HepG2 (cell line): Measurements from ENCODE around the gene TLCD1. TPM values are rescaled to one million over a fixed set of nuclear protein-coding genes. Genes with fewer than 3 reads are reported as not detected.

Experiments
- ARID3A ChIP-seq: IDR thresholded peaks from 2 replicates; pipeline ENCODE4 v1.6.1; 2012; ENCODE audit warnings: low read depth, low read length, improper control_type of control experiment
- ATF7 ChIP-seq, 2 experiments: fragments of 450-650 bp in 1 of 2; sonication (generic) in 1 of 2; formaldehyde crosslinking in 1 of 2; IDR thresholded peaks; 2 replicates each; pipeline versions ENCODE4 v1.4.0 to v1.6.1; 2016 to 2020; ENCODE audit warnings: antibody characterized with exemption in 1 of 2, mild to moderate bottlenecking in 1 of 2, missing genetic modification reagents in 1 of 2
- BCLAF1 ChIP-seq: fragments of 450-650 bp; IDR thresholded peaks from 2 replicates; pipeline ENCODE4 v1.6.1; 2017; ENCODE audit warnings: mild to moderate bottlenecking
- DMTF1 ChIP-seq: sonication (generic); formaldehyde crosslinking; IDR thresholded peaks from 2 replicates; pipeline ENCODE4 v1.4.0; 2020; ENCODE audit warnings: mild to moderate bottlenecking, missing genetic modification reagents
- FOXA3 ChIP-seq: IDR thresholded peaks from 2 replicates; pipeline ENCODE4 v1.6.1; 2016; ENCODE audit warnings: missing genetic modification reagents, missing compliant biosample characterization
- HNF1B ChIP-seq: sonication (generic); formaldehyde crosslinking; IDR thresholded peaks from 2 replicates; pipeline ENCODE4 v1.5.1; 2020; ENCODE audit warnings: mild to moderate bottlenecking, moderate library complexity, missing genetic modification reagents
- RBAK ChIP-seq: sonication (generic); formaldehyde crosslinking; IDR thresholded peaks from 2 replicates; pipeline ENCODE4 v1.5.1; 2020; ENCODE audit warnings: mild to moderate bottlenecking, missing genetic modification reagents
- RFX3 ChIP-seq: IDR thresholded peaks from 2 replicates; pipeline ENCODE4 v1.6.1; 2016; ENCODE audit warnings: missing biosample characterization, missing genetic modification reagents
- RNF2 ChIP-seq: fragments of 450-650 bp; conservative IDR thresholded peaks from 2 replicates; pipeline ENCODE4 v1.6.1; 2016; ENCODE audit warnings: low read depth
- SALL2 ChIP-seq: sonication (generic); formaldehyde crosslinking; IDR thresholded peaks from 2 replicates; pipeline ENCODE4 v1.8.1; 2023; ENCODE audit warnings: mild to moderate bottlenecking, missing genetic modification reagents, inconsistent platforms
- ZNF335 ChIP-seq: sonication (generic); formaldehyde crosslinking; IDR thresholded peaks from 2 replicates; pipeline ENCODE4 v1.4.0; 2020; ENCODE audit warnings: missing genetic modification reagents
- ZNF414 ChIP-seq: sonication (generic); formaldehyde crosslinking; IDR thresholded peaks from 2 replicates; pipeline ENCODE4 v1.5.0; 2020; ENCODE audit warnings: missing genetic modification reagents
- ZNF512B ChIP-seq: sonication (generic); formaldehyde crosslinking; IDR thresholded peaks from 2 replicates; pipeline ENCODE4 v1.5.1; 2020; ENCODE audit warnings: missing genetic modification reagents, mild to moderate bottlenecking, borderline replicate concordance
- ZNF737 ChIP-seq: sonication (generic); formaldehyde crosslinking; IDR thresholded peaks from 2 replicates; pipeline ENCODE4 v1.5.0; 2020; ENCODE audit warnings: missing genetic modification reagents, mild to moderate bottlenecking, borderline replicate concordance
- ZSCAN12 ChIP-seq: sonication (generic); formaldehyde crosslinking; IDR thresholded peaks from 2 replicates; pipeline ENCODE4 v1.9.0; 2021; ENCODE audit warnings: mild to moderate bottlenecking, missing genetic modification reagents
- ZSCAN25 ChIP-seq: sonication (generic); formaldehyde crosslinking; IDR thresholded peaks from 2 replicates; pipeline ENCODE4 v1.8.0; 2022; ENCODE audit warnings: mild to moderate bottlenecking, missing genetic modification reagents
- polyA plus RNA-seq, 8 experiments: library from polyadenylated mRNA; depleted of rRNA in 3 of 8; stranded (reverse) in 7 of 8; unstranded in 1 of 8; fragments of >200 nt; fragmentation: Illumina TruSeq in 4 of 8; extraction: Trizol in 4 of 8; gene quantifications; 2 replicates each; pipeline versions ENCODE4 v1.2.1 to v1.2.3, GENCODE V29; 2011 to 2016; ENCODE audit warnings: low read depth in 4 of 8, missing spikeins in 1 of 8, mixed read lengths in 1 of 8; ENCODE audit not compliant: insufficient read depth in 1 of 8
- total RNA-seq, 5 experiments: library from RNA; depleted of rRNA; stranded (reverse); fragments of >200 nt; fragmentation: Illumina TruSeq; extraction: Trizol; gene quantifications; 2 replicates each; pipeline ENCODE4 v1.2.3, GENCODE V29; 2016; ENCODE audit warnings: low read depth in 1 of 5

Gene TLCD1
- total and polyA plus RNA-seq, 2 of the 13 experiments (the other 11 are each of a cell fraction or from before 2014, with no cell fraction given) = 14.9 to 19.6 TPM

GRCh38 chr17:28726226-28726626 is at the start of gene TLCD1 (continued):
- TF ChIP-seq HNF1B (CRISPR knock-in tag) = no peak
- TF ChIP-seq ZNF737 = no peak
- TF ChIP-seq ARID3A = no peak
- TF ChIP-seq ZSCAN12 (CRISPR knock-in tag) = no peak
- TF ChIP-seq FOXA3 (CRISPR knock-in tag) = no peak
- no peak for TF ChIP-seq RFX3 (CRISPR knock-in tag)
- TF ChIP-seq ZNF335 = no peak
- TF ChIP-seq RBAK = no peak
- 0 out of 2 replicates have a peak, but pooled peaks have one; percentile 0 for TF ChIP-seq ZSCAN25 (CRISPR knock-in tag)
- no peak for TF ChIP-seq DMTF1 (CRISPR knock-in tag)
- TF ChIP-seq SALL2 (CRISPR knock-in tag) = no peak
- TF ChIP-seq ATF7 (IDR thresholded peaks at IDR 0.05) = no peak
- TF ChIP-seq ATF7 (CRISPR knock-in tag; IDR thresholded peaks at IDR 0.05) = no peak
- no peak for TF ChIP-seq BCLAF1
- TF ChIP-seq ZNF414 (CRISPR knock-in tag) = 0 out of 2 replicates have a peak, but pooled peaks have one; percentile 13
- no peak for TF ChIP-seq ZNF512B
- TF ChIP-seq RNF2 = no peak
